OCI-LY3 (cell line): Measurements from ENCODE around the gene MIAT.

Source experiments
- EZH2phosphoT487 ChIP-seq: fragments of 200-600 bp; shearing (Covaris generic); IDR thresholded peaks from 2 replicates; pipeline ENCODE4 v1.6.1; 2018; ENCODE audit warnings: antibody characterized with exemption, mixed run types, low read depth
- TF ChIP-seq, protein P1 (sequence below): fragments of 200-600, 300-600 bp; sonication (generic); IDR thresholded peaks from 2 replicates; pipeline ENCODE4 v1.5.1; 2014; ENCODE audit warnings: antibody characterized with exemption, low read length, low read depth

DNA sequence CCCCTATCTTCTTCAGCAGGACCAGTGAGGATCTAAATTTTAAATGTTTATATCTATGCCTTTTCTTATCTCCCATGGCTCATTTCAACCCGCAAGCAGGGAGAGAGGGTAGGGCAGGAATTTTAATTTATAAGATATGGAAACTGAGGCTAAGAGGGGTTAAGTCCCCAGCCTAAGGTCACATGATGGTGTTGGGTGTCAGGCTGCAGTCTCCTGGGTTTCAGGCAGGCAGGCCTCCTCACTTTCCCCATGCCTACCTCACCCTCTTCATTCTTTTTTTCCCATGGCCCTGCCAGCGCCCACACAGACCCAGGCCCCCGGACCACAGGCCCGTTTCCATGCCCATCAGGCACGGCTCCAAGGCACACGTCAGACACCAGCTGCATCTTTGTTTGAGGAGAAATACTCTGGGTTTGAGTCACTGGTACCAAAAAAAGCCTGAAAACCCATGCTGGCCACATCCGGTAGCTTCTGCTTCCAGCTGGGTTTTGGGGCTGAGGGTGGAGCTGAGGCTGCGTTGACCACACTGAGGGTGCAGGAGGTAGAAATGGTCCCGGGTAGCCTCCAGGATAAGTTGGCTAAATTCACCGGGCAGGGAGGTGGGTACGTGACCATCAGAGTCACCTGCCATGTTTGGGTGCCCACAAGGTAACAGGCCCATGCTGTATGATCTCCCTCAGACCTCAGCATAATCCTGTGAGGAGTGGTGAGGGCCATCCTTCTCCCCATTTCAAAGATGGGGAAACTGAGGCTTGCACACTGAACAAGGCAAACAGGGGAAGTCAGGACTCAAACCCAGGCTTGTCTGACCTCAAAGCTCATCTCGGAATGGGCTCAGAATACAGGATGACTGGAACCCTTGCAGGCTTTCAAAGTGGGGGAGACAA lies 47.1 kb upstream of the MIAT start:
- TF ChIP-seq, protein P1, sequence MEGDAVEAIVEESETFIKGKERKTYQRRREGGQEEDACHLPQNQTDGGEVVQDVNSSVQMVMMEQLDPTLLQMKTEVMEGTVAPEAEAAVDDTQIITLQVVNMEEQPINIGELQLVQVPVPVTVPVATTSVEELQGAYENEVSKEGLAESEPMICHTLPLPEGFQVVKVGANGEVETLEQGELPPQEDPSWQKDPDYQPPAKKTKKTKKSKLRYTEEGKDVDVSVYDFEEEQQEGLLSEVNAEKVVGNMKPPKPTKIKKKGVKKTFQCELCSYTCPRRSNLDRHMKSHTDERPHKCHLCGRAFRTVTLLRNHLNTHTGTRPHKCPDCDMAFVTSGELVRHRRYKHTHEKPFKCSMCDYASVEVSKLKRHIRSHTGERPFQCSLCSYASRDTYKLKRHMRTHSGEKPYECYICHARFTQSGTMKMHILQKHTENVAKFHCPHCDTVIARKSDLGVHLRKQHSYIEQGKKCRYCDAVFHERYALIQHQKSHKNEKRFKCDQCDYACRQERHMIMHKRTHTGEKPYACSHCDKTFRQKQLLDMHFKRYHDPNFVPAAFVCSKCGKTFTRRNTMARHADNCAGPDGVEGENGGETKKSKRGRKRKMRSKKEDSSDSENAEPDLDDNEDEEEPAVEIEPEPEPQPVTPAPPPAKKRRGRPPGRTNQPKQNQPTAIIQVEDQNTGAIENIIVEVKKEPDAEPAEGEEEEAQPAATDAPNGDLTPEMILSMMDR, result no peak
- no peak for TF ChIP-seq EZH2phosphoT487
